Stomach smooth muscle (tissue), 2 donors: ENCODE data around the gene LSM12.

Experiments
- H3K27ac ChIP-seq: one replicate; pipeline ENCODE4 v1.7.0; 2013; ENCODE audit warnings: mild to moderate bottlenecking, low read length, inconsistent platforms
- H3K27me3 ChIP-seq, 2 donors: one replicate each; pipeline ENCODE4 v1.7.0; 2013; ENCODE audit warnings: low read length in 2 of 2; ENCODE audit not compliant: insufficient read depth in 2 of 2, control insufficient read depth in 1 of 2
- H3K36me3 ChIP-seq, 2 donors: one replicate each; pipeline ENCODE4 v1.7.0; 2013; ENCODE audit warnings: low read length in 2 of 2; ENCODE audit not compliant: control insufficient read depth in 2 of 2, insufficient read depth in 2 of 2
- H3K4me1 ChIP-seq: one replicate; pipeline ENCODE4 v1.7.0; 2013; ENCODE audit warnings: low read length; ENCODE audit not compliant: control insufficient read depth, insufficient read depth
- H3K4me3 ChIP-seq, 2 donors: one replicate each; pipeline ENCODE4 v1.7.0; 2013; ENCODE audit warnings: low read length in 2 of 2
- H3K9ac ChIP-seq, 2 donors: one replicate each; pipeline ENCODE4 v1.7.0; 2013; ENCODE audit warnings: low read length in 2 of 2, mild to moderate bottlenecking in 1 of 2
- H3K9me3 ChIP-seq, 2 donors: one replicate each; pipeline ENCODE4 v1.7.0; 2013; ENCODE audit warnings: low read length in 2 of 2; ENCODE audit not compliant: control insufficient read depth in 2 of 2
- donor health status: healthy.
- donor health status: Pancreatic carcinoma.

LSM12 gene

DNA sequence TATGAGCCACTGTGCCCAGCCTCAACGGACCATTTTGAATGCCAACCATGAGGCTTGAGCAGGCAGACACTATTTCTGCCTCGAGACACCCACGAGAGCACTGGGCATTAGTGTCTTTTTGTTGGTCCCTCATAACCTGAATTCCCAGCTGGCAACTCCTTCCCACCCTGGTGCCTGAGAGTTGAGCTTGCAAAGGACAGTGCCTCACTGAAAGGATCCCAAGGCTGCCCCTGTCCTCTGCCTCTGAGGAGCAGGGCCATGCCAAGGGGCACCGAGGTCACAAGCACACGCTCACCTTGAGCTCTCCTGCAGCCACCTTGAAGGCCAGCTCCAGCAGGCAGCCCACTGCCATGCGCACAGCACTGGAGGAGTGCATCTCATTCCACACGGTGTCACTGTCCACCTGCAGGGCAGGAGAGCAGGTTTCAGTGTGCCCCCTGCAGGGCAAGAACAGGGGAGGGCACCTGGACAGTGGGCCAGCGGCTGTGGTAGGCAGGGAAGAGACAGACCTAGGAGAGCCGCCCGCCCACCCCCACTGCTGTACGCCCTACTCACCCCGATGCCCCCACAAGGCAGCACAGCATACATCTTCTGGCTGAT, 16.9 kb upstream of the LSM12 start:
- H3K9ac ChIP-seq = no peak overlapping the region
- H3K4me1 ChIP-seq = peaks cover 10% of the 10 kb centered on the region
- no peaks in the 10 kb centered on the region for H3K9me3 ChIP-seq
- H3K36me3 ChIP-seq = peaks cover 48 to 68% of the 10 kb centered on the region in 2 donors
- H3K27ac ChIP-seq = no peak overlapping the region
- H3K27me3 ChIP-seq = no peaks in the 10 kb centered on the region
- H3K4me3 ChIP-seq = no peak overlapping the region

DNA sequence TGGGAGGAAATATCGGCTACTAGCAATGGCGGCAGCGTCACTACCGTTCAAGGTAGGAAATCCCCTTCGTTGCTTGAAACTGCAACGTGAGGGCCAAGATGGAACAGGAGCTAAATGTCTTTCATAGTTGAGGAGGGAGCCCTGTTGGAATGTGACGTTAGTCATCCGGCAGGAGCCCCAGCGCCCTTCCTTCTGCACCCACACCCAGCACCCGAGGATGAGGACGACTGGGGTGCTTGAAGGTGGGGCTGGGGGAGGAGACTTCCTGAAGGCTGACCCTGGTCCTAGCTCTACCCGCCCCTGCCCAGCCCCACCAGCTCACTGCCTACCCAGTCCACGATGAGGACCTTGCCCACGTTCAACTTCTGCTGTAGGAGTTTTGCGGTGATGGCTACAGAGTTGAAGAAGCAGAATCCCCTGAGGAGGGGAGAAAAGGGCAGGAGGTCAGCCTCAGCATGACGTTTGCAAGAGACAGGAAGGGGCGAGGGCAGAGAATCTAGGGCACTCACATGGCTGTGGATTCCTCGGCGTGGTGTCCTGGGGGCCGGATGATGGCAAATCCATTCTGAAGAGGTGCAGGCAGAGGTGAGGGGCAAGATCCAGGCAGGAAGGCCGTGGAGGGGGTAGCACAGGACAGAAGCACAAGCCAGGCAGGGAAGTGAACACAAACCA, 15.9 kb upstream of the LSM12 start:
- H3K27me3 ChIP-seq = no peaks in the 10 kb centered on the region
- no peaks in the 10 kb centered on the region for H3K9me3 ChIP-seq
- no peak overlapping the region for H3K27ac ChIP-seq
- H3K4me3 ChIP-seq = no peak overlapping the region
- H3K9ac ChIP-seq = no peak overlapping the region
- H3K36me3 ChIP-seq = peaks cover 52 to 72% of the 10 kb centered on the region in 2 donors
- H3K4me1 ChIP-seq = peaks cover 13% of the 10 kb centered on the region

DNA sequence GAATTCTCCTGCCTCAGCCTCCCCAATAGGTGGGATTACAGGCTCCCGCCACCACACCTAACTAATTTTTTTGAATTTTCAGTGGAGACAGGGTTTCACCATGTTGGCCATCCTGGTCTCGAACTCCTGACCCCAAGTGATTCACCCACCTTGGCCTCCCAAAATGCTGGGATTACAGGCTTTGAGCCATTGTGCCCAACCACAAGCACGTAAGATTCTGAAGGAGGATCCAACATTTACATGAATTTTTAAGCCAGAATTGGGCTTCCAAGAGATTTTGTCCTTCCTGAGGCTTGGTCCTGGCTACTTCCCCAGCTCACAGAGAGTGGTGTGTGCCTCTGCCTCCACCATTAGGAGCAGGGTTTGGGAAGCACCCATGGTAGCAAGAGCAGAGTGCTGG, 15.2 kb upstream of the LSM12 start:
- Histone ChIP-seq H3K9me3 (no peaks in the 10 kb centered on the region), H3K9ac (no peak overlapping the region), H3K27ac (no peak overlapping the region), H3K4me3 (no peak overlapping the region), H3K36me3 (peaks cover 52 to 77% of the 10 kb centered on the region in 2 donors), H3K4me1 (peaks cover 7% of the 10 kb centered on the region), H3K27me3 (no peaks in the 10 kb centered on the region)

DNA sequence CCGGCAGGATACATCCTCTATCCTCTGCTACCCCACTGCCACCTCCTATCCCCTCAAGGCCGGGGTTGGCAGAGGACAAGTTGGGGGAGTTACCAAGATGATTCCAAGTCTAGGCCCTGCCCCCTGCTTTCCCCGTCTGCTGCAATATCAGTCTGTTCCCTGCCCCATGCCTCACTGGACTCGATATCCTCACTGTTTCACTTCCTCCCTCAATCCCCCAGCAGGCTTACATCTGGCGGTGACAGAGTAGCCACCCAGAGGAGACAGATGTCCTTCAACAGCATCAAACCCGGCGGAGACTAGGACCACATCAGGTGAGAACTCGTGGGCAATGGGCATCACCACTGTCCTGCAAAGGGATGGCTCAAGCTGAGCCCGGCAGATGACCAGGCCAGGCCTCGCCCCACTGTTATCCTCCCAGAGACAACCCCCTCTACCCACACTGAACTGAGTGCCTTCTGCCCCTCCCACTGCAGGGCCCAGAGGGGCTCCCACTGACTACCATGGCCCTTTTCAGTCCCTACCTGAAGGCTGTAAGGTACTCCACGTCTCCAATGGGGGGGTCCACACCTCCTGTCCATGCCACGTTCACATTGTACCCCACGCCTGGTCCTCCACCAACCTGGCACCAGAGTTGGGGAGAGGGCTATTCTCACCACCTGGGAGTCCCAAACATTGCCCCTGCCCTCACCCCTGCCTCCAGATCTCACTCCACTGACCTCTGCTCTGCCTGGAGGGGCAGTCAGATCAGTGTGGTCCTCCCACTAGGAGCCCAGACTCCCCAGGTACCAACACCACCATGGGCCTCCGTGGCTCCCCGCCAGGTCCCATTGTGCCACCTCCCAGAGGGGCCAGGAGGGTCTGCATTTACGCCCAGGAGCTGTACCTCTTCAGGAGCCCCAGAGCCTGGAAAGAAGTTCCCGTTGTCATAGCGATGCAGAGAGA, 13.7 kb upstream of the LSM12 start:
- Histone ChIP-seq H3K27ac (no peak overlapping the region), H3K36me3 (peaks cover 57 to 83% of the 10 kb centered on the region in 2 donors), H3K27me3 (no peaks in the 10 kb centered on the region), H3K9me3 (no peaks in the 10 kb centered on the region), H3K9ac (no peak overlapping the region), H3K4me1 (peaks cover 3% of the 10 kb centered on the region), H3K4me3 (no peak overlapping the region)

DNA sequence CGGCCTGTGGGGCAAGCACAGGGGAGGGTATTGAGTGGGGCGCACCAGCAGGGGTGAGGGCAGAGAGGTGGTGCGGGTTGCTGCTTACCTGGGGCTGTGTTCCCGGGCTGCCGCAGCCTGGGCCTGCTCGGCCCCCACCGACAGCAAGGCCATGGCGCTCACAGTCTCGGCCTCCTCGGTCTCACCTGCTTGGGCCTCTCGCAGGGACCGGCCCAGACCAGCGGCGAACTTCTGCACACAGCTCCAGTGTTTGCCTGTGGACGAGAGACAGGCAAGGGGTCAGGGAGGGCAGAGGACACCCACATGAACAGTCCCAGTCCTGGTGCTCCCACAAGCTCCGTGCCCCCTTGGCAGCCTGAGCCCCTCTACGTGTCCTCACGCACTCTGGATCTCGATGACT, 11.9 kb upstream of the LSM12 start:
- no peak overlapping the region for H3K9ac ChIP-seq
- no peak overlapping the region for H3K4me3 ChIP-seq
- H3K27ac ChIP-seq = no peak overlapping the region
- H3K4me1 ChIP-seq = peaks cover 3% of the 10 kb centered on the region
- no peaks in the 10 kb centered on the region for H3K9me3 ChIP-seq
- peaks cover 50 to 75% of the 10 kb centered on the region in 2 donors for H3K36me3 ChIP-seq
- no peaks in the 10 kb centered on the region for H3K27me3 ChIP-seq

DNA sequence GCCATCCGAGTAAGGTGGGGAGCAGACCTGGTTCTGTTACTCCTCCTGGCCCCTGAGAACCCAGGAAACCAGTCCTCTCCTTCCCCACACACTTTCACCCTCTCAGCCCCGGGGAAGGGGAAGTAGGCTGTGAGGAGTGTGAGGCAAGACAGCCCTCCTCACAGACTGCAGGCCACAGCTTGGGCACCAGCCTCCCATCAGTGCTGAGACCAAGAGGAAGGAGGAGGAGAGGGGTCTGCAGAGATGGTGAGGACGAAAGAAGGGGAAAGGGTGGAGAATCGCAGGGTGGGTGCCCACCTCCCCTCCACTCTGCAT, 11.1 kb upstream of the LSM12 start:
- H3K27ac ChIP-seq = no peak overlapping the region
- no peak overlapping the region for H3K9ac ChIP-seq
- peaks cover 41 to 66% of the 10 kb centered on the region in 2 donors for H3K36me3 ChIP-seq
- peaks cover 3% of the 10 kb centered on the region for H3K4me1 ChIP-seq
- no peaks in the 10 kb centered on the region for H3K27me3 ChIP-seq
- no peaks in the 10 kb centered on the region for H3K9me3 ChIP-seq
- no peak overlapping the region for H3K4me3 ChIP-seq

DNA sequence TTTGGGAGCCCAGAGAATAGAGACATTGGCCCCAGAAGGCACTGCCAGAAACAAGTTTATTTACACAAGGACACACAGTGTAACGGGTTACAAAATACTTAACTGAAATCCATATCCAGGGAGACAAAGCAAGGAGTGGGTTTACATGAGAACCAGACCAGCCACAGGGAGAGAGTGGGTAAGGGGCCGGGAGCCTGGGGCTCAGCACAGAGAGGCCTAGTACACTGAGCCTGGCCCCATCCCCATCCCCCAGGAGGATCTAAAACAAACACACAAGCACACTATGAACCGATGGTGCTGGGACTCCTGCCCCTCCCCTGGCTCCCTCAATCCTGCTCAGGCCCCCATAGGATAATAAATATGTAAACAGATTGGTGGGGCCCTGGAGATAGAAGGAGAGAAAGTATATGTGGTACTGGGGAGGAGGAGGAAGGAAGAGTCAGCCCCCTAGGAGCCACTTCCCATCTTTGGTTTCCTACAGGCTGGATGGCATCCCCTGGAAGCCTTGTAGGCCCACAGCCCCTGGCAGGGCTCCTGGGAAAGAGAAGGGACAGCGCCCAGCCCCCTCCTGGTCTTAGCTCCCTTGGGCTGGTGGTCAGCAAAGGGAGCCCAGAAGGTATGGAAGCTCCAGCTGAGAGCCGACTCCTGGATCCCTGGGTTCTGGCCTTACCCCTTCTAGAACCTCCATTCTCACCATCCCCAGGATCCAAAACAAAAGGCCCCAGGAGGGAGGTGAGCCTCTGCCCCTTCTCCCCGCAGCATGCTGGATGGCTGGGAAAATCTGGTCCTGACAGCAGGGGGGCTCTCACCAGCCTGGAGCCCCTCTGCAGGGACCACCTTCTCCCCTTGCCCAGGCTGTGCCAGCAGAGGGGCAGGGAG, 10.5 kb upstream of the LSM12 start:
- peaks cover 38 to 60% of the 10 kb centered on the region in 2 donors for H3K36me3 ChIP-seq
- no peak overlapping the region for H3K9ac ChIP-seq

DNA sequence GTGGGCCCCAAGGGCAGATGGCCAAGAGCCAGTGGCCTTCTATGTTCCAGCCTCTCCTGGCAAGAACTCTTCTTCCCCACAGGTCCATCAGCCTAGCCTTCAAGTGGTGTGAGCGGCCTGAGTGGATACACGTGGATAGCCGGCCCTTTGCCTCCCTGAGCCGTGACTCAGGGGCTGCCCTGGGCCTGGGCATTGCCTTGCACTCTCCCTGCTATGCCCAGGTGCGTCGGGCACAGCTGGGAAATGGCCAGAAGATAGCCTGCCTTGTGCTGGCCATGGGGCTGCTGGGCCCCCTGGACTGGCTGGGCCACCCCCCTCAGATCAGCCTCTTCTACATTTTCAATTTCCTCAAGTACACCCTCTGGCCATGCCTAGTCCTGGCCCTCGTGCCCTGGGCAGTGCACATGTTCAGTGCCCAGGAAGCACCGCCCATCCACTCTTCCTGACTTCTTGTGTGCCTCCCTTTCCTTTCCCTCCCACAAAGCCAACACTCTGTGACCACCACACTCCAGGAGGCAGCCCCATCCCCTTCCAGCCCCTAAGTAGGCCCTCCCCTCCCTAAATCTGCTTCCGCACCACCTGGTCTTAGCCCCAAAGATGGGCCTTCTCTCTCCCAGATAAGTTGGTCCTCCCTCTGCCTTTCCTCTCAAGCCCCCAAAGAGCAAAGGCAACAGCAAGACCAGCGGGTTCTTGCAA, 9.3 kb upstream of the LSM12 start:
- Histone ChIP-seq H3K4me1 (peaks cover 14% of the 10 kb centered on the region), H3K27me3 (no peaks in the 10 kb centered on the region), H3K4me3 (no peak overlapping the region), H3K27ac (no peak overlapping the region), H3K9ac (no peak overlapping the region), H3K9me3 (no peaks in the 10 kb centered on the region), H3K36me3 (peaks cover 35 to 54% of the 10 kb centered on the region in 2 donors)

More for the DNA sequence above, 10.5 kb upstream of the LSM12 start:
- Histone ChIP-seq H3K9me3 (no peaks in the 10 kb centered on the region), H3K27ac (no peak overlapping the region), H3K4me1 (peaks cover 5% of the 10 kb centered on the region), H3K27me3 (no peaks in the 10 kb centered on the region), H3K4me3 (no peak overlapping the region)

DNA sequence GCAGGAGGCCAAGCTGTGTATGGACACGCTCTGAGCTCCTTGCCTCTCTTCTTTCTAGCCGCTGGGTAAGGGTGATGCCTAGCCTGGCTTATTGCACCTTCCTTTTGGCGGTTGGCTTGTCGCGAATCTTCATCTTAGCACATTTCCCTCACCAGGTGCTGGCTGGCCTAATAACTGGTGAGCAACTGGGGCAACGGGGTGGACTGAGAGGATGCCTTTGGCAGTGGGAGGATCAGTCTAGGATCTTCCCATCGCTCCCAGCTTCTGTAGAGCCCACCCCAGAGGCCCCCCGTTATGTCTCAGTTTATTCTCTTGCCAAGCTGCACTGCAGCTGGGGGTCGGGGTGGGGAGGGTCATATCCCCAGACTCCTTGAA, 8.4 kb upstream of the LSM12 start:
- H3K9me3 ChIP-seq = no peaks in the 10 kb centered on the region
- no peak overlapping the region for H3K9ac ChIP-seq
- peaks cover 26 to 45% of the 10 kb centered on the region in 2 donors for H3K36me3 ChIP-seq
- no peak overlapping the region for H3K27ac ChIP-seq
- no peak overlapping the region for H3K4me3 ChIP-seq
- peaks cover 16% of the 10 kb centered on the region for H3K4me1 ChIP-seq
- no peaks in the 10 kb centered on the region for H3K27me3 ChIP-seq
